Measurements from ENCODE around the gene CACNA2D4.

The CACNA2D4 gene

DNA sequence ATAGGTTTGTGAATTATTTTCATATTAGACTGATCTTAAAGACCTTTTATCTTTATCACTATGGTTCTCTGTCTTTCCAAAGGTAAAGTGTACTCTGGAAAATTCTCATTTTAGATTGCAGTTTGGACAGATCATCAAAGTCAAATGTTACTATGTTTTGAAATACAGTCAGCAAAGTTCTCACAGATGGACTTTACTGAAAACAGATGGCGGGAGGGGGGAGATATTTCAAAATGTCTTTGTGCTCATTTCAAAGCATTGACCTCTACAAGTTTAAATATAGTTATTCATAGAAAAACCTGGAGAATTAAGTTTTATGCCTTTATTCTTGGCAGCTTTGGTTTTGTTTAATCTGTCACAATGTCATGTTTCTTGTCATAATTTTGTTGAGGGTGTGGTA is 149.8 kb downstream of the CACNA2D4 start:
- DNase-seq = no peak

DNA sequence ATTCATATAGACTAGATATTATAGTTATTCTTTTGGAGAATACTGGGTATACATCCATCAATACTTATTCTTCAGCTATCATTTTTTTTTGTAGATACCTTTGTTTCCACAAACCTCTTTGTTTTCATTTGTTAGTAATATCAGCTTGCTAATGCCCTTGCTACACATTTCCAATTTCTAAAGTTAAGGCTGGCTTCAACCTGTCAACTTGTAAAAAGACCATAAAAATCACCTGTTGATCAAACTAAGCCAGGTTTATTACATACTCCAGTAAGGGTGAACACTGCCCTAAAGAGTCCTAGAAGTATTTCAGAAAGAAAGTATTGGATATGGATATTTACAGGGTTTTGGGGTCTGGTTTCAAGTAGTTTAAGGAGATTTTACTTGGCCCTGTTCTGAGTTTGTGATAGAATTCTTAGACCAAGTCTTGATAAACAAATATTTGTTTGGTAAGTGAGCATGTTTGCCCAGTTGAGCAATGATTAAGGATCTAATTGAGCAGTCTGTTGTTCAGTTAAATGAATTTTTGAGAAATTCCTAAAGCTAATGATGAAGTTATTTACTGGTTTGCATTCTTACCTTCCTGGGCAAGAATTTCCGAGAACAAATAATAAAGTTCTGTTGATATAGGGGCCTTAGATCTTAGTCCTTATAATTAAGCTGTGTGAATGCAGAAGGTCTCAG is 150.9 kb downstream of the CACNA2D4 start:
- no peak for DNase-seq

DNA sequence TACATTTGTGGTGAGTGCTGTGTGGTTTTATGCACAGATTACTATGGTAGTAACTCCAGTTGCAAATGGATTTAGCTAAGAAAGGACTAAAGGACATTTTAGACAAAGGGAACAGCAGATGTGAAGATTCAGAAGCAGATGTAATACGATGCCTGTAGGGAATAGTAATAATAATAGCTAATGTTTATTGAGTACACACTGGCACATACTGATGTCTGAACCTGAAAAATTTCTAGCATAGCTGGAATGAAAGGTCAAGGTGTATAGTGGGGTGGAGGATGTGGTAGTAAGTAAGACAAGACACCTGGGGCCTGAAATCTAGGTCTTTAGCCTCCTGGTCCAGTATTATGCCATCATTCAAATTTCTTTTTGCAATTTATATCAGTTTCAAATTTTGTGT is 152.3 kb downstream of the CACNA2D4 start:
- DNase-seq = no peak

DNA sequence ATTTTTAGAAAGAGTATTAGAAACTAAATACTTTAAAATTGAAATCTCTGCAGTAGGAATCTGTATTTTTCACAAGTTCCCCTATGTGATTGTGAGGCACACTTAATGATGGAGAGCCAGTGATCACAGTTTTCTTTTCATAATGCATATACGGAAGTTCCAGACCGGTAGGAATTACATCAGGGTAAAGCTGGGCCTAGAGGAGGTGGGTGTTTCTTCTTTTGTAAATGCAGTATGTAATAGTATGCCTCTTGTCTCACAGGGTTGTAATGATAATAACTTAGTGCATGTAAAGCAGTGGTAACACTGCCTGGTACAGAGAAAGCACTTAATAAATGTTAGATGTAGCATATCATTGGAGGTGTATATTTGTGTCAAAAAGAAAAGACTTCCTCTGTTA is 155.3 kb downstream of the CACNA2D4 start:
- no peak for DNase-seq

DNA sequence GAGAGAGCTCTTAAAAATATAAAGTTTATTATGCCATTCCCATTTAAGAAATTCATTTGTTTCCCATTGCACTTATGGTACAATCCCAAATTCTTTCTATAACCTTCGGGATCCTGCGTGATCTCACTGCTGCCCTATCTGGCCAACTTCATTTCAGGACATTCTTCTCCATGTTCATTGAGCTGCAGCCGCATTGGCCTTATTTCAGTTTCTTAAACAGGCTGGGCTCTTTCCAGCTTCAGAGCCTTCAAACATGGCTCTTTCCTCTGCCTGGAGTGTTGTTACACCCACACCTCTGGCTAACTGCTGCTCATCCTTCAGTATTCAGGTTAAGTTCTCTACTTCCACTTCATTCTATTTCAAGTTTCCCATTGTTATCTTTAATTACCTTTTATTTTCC is 156.6 kb downstream of the CACNA2D4 start:
- DNase-seq = no peak

DNA sequence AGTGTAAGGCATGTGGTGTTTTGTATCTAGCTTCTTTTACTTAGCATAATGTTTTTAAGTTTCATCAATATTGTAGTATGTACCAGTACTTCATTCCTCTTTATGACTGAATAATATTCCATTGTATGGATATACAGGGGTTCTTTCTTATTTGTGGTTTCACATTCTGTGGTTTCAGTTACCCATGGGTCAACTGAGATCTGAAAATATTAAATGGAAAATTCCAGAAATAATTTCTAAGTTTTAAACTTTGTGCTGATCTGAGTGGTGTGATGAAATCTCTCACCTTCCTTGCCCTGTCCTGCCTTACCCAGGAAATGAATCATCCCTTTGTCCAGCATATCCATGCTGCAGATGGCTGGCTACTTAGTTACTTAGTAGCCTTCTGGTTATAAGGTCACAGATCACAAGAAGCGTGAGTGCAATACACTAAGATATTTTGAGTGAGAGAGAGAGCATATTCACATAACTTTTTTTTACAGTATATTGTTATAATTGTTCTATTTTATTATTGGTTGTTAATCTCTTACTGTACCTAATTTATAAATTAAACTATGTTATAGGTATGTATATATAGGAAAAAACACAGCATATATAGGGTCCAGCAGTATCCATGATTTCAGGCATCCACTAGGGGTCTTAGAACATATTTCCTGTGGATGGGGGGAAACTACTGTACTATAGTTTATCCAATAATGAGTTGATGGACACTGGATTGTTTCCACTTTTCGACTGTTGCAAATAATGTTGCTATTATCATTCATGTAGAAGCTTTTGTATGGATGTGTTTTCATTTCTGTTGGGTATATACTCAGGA is 157.7 kb downstream of the CACNA2D4 start:
- no peak for DNase-seq

DNA sequence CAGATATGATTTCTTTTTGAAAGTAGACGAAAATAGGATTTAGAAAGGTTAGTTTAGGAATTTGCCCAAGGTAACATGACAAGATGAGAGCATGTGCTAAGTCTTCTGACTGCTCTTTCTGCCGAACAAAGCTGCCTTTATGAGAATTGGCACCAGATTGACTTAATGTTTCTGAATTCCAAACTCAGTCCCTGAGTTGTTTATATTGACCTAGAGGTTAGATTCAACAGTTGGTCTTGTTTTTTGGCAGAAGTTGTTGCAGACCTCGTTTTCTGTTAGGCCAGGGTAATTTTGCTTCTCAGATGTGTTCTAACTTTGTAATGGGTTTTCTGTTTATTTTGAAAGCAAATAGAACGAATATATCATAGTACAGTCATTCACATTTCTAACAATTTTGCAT is 159.6 kb downstream of the CACNA2D4 start:
- no peak for DNase-seq

DNA sequence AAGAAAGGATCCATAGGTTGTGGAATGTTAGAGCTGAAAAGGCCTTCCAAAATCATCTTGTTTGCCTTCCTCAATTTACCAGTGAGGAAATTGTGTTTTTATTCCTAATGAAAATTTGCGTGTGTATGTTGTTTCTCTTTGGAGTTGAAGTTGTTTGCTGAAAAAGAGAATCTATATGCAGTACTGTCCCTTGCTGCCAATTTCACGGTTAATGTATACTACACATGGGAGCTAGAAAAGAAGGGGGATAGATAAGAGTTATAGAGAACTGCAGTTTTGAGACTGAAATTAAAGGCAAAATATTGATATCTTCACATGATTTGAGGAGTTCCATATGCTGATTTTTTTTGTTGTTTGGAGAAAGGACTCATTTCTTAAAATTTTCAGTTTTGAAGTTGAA is 160.1 kb downstream of the CACNA2D4 start:
- no peak for DNase-seq

DNA sequence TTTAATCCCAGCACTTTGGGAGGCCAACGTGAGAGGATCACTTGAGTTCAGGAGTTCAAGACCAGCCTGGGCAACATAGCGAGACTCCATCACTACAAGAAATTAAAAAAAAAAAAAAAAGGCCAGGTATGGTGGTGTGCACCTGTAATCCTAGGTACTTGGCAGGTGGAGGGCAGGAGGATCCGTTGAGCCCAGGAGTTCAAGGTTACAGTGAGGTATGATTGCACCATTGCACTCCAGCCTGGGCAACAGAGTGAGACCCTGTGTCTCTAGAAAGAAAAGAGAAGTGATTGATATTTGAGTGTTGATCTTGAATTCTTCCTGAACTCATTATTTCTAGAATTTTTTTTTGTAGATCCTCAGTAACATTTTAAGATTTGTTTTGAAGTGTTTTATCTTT is 168.2 kb downstream of the CACNA2D4 start:
- DNase-seq = no peak

DNA sequence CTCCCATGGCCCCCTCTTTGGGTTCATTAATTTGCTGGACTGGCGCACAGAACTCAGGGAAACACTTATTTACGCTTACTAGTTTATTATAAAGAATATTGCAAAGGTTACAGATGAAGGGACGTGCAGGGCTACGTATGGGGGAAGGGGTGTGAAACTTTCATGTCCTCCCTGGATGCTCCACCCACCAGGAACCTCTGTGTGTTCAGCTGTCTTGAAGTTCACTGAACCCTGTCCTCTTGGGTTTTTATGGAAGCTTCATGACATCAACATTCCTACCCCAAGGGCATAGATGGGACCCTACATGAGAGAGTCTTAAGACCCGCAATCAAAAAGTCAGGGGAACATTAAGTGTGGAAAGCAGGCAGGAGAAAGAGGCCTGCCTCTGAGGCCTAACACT is 169.4 kb downstream of the CACNA2D4 start:
- DNase-seq = no peak

DNA sequence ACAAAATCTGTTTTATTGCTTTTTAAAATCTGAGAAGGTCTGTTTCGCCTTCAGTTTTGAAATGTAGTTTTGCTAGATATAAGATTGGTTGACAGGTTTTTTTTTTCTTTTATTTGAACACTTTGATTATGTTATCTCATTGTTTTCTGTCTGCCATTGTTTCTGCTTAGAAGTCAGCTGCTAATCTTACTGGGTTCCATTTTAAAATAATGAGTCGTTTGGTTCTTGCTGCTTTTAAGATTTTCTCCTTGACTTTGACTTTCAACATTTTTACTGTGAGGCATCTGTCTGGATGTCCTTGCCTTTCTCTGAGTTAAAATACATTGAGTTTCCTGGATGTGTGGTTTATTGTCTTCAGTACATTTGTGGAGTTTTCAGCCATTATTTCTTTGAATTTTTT is 170.8 kb downstream of the CACNA2D4 start:
- DNase-seq = no peak

DNA sequence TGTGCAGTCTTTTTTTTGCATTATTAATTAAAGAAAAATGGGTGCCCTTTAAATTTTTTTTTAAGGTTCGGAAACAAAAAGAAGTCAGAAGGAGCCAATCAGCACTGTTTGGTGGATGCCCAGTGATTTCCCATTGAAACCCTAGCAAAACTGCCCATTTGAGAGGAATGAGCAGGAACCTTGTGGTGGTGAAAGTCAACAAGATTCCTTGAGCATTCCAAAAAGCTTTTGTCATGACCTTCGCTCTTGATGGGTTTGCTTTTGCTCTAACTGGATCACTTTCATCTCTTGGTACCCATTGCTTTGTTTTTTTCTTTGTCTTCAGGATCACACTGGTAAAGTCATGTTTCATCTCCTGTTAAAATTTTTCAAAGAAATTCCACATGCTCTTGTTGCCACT is 173.5 kb downstream of the CACNA2D4 start:
- DNase-seq = no peak
